B cell (primary cell): ENCODE results near the gene PRSS8. TPM values are rescaled to one million over a fixed set of nuclear protein-coding genes. Genes with fewer than 3 reads are reported as not detected.

Experiments used
- ATAC-seq: fragments of 200-7000 bp; cut with Tn5 transposase; one replicate; pipeline ENCODE4 v1.10.0; 2021; ENCODE audit warnings: low read depth, mild to moderate bottlenecking, moderate number of reproducible peaks, moderate library complexity
- CTCF ChIA-PET: fragments of 350-600 bp; sonication (Branson Sonifier 250); formaldehyde crosslinking; loops from one replicate; lab custom pipeline; 2021; ENCODE audit warnings: antibody characterized with exemption, inconsistent platforms; lab: Charles Lee
- POLR2A ChIA-PET: fragments of 350-600 bp; sonication (Branson Sonifier 250); formaldehyde crosslinking; loops from one replicate; lab custom pipeline; 2021; ENCODE audit warnings: antibody characterized with exemption; lab: Charles Lee
- DNase-seq: peaks from one replicate; pipeline ENCODE4 v3.0.0; 2013
- H2AFZ ChIP-seq: 2 replicates; pipeline ENCODE4 v1.6.1; 2012; ENCODE audit warnings: mild to moderate bottlenecking, low read depth, low read length; ENCODE audit not compliant: insufficient read depth, poor library complexity, severe bottlenecking
- H3K27ac ChIP-seq, 2 donors: 1 replicate in 1 of 2; 2 replicates in 1 of 2; pipeline ENCODE4 v1.5.1; 2012 to 2013; ENCODE audit warnings: low read length in 2 of 2, mild to moderate bottlenecking in 2 of 2, moderate library complexity in 1 of 2
- H3K27me3 ChIP-seq, 4 experiments: fragments of 200-600 bp in 1 of 4; sonication (generic) in 1 of 4; replicated peaks in 1 of 4; 1 replicate in 2 of 4; 2 replicates in 2 of 4; pipeline versions ENCODE4 v1.6.1 to v1.7.0; 2013 to 2016; ENCODE audit warnings: low read length in 3 of 4, mild to moderate bottlenecking in 2 of 4, mixed read lengths in 1 of 4, moderate library complexity in 1 of 4; ENCODE audit not compliant: insufficient read depth in 4 of 4, control insufficient read depth in 3 of 4; ENCODE audit errors: control extremely low read depth in 1 of 4
- H3K36me3 ChIP-seq, 2 experiments: replicated peaks in 1 of 2; 1 replicate in 1 of 2; 2 replicates in 1 of 2; pipeline versions ENCODE4 v1.6.1 to v1.7.1; 2013; ENCODE audit warnings: low read length in 1 of 2; ENCODE audit not compliant: insufficient read depth in 2 of 2, control insufficient read depth in 1 of 2; ENCODE audit errors: control extremely low read depth in 1 of 2, extremely low read depth in 1 of 2
- H3K4me1 ChIP-seq, 2 donors: fragments of 200-600 bp in 1 of 2; sonication (generic) in 1 of 2; 1 replicate in 1 of 2; 2 replicates in 1 of 2; pipeline versions ENCODE4 v1.5.1 to v1.6.1; 2013 to 2017; ENCODE audit warnings: low read length in 2 of 2; ENCODE audit not compliant: control insufficient read depth in 2 of 2, insufficient read depth in 2 of 2
- H3K4me2 ChIP-seq: replicated peaks from 2 replicates; pipeline ENCODE3; 2012; ENCODE audit warnings: mild to moderate bottlenecking, low read depth, low read length; ENCODE audit not compliant: poor library complexity, severe bottlenecking
- H3K4me3 ChIP-seq, 5 experiments: fragments of 200-600 bp in 1 of 5; sonication (generic) in 1 of 5; 1 replicate in 3 of 5; 2 replicates in 2 of 5; pipeline versions ENCODE4 v1.5.1 to v1.7.0; 2011 to 2016; ENCODE audit warnings: low read length in 4 of 5, mild to moderate bottlenecking in 4 of 5, low read depth in 2 of 5, control low read depth in 1 of 5, moderate library complexity in 1 of 5; ENCODE audit not compliant: insufficient read depth in 1 of 5; ENCODE audit errors: control extremely low read depth in 1 of 5, extremely low read depth in 1 of 5
- H3K79me2 ChIP-seq: fragments of 200-600 bp; sonication (generic); one replicate; pipeline ENCODE4 v1.6.0; 2016; ENCODE audit warnings: low read length; ENCODE audit not compliant: control insufficient read depth, insufficient read depth
- H3K9ac ChIP-seq: fragments of 200-600 bp; sonication (generic); 2 replicates; pipeline ENCODE4 v1.6.1; 2017; ENCODE audit warnings: mild to moderate bottlenecking, low read length, moderate library complexity
- H3K9me3 ChIP-seq, 3 donors: one replicate each; pipeline versions ENCODE4 v1.6.1 to v1.7.1; 2013; ENCODE audit warnings: low read length in 2 of 3; ENCODE audit not compliant: control insufficient read depth in 2 of 3, insufficient read depth in 1 of 3; ENCODE audit errors: control extremely low read depth in 1 of 3
- H4K20me1 ChIP-seq: 2 replicates; pipeline ENCODE4 v1.6.0; 2012; ENCODE audit warnings: mild to moderate bottlenecking, low read length; ENCODE audit not compliant: insufficient read depth, control insufficient read depth, poor library complexity, severe bottlenecking
- H3K27ac Mint-ChIP-seq: one replicate; pipeline ENCODE4 v1.8.0; 2021; ENCODE audit warnings: mixed read lengths
- H3K27me3 Mint-ChIP-seq: one replicate; pipeline ENCODE4 v1.8.0; 2021; ENCODE audit warnings: mixed read lengths
- H3K4me1 Mint-ChIP-seq: one replicate; pipeline ENCODE4 v1.8.0; 2021; ENCODE audit warnings: mixed read lengths
- H3K4me3 Mint-ChIP-seq: one replicate; pipeline ENCODE4 v1.8.0; 2021; ENCODE audit warnings: mixed read lengths
- H3K9me3 Mint-ChIP-seq: one replicate; pipeline ENCODE4 v1.8.0; 2022; ENCODE audit warnings: mixed read lengths; ENCODE audit not compliant: insufficient read depth
- EZH2 ChIP-seq: IDR thresholded peaks from 2 replicates; pipeline ENCODE4 v1.6.1; 2012; ENCODE audit warnings: borderline replicate concordance, low read depth, mild to moderate bottlenecking, moderate library complexity, low read length; ENCODE audit not compliant: insufficient read depth, poor library complexity, severe bottlenecking
- WGBS: methylation state at CpG from one replicate; pipeline ENCODE4 v1.1.5; 2013; ENCODE audit warnings: missing lambda C conversion rate; ENCODE audit not compliant: insufficient coverage; 5-methylcytosine and 5-hydroxymethylcytosine counted together
- intact Hi-C: fragments of 100-400 bp; cut with micrococcal nuclease; formaldehyde crosslinking; loops from one replicate; pipeline ENCODE4 v1.10.0; 2022
- polyA plus RNA-seq: library from polyadenylated mRNA; depleted of rRNA; stranded (reverse); fragments of >200 nt; gene quantifications from 2 replicates; pipeline ENCODE4 v1.2.3, GENCODE V29; 2012
- total RNA-seq, 2 donors: library from RNA; stranded (reverse); fragments of 120-200 nt in 1 of 2; gene quantifications; 1 replicate in 1 of 2; 2 replicates in 1 of 2; pipeline versions ENCODE4 v1.2.3 to v1.2.4, GENCODE V29; 2013 to 2022
- TF ChIP-seq, protein P1 (sequence below): fragments of 200-600 bp; IDR thresholded peaks from one replicate; pipeline ENCODE4 v1.8.0; 2022; ENCODE audit warnings: antibody characterized with exemption, mild to moderate bottlenecking

PRSS8 gene
- total and polyA plus RNA-seq, 2 donors (not counting 1 experiment from before 2014, with no cell fraction given), result not detected

GRCh38 chr16:31118223-31119155, 17.0 kb downstream of the PRSS8 start:
- 39% methylated on average over 5 of the region's 9 CpGs for WGBS
- ChIA-PET POLR2A (interaction anchor here (0.6 to 3.6 kb wide), 11 partner anchors 11 to 1474 kb away, joined by 3 to 36 read pairs (median 10); partner anchors contain the start of genes FBXL19, FUS, PYCARD and STX4), CTCF (interaction anchor here (1.0 to 3.3 kb wide), 7 partner anchors 9 to 324 kb away, joined by 3 to 24 read pairs (median 4); partner anchors contain the start of genes BCKDK, FUS, ZNF646 and ZNF668)
- peak overlapping the region; percentile 72 for H3K4me2 ChIP-seq
- H2AFZ ChIP-seq, result peak overlapping the region; percentile 80
- H3K27ac Mint-ChIP-seq, result peak overlapping the region; percentile 96
- H3K4me3 Mint-ChIP-seq, result peak overlapping the region; percentile 92
- peak overlapping the region; percentile 72 to 95 for H3K27ac ChIP-seq
- TF ChIP-seq EZH2, result no peak
- TF ChIP-seq, protein P1, sequence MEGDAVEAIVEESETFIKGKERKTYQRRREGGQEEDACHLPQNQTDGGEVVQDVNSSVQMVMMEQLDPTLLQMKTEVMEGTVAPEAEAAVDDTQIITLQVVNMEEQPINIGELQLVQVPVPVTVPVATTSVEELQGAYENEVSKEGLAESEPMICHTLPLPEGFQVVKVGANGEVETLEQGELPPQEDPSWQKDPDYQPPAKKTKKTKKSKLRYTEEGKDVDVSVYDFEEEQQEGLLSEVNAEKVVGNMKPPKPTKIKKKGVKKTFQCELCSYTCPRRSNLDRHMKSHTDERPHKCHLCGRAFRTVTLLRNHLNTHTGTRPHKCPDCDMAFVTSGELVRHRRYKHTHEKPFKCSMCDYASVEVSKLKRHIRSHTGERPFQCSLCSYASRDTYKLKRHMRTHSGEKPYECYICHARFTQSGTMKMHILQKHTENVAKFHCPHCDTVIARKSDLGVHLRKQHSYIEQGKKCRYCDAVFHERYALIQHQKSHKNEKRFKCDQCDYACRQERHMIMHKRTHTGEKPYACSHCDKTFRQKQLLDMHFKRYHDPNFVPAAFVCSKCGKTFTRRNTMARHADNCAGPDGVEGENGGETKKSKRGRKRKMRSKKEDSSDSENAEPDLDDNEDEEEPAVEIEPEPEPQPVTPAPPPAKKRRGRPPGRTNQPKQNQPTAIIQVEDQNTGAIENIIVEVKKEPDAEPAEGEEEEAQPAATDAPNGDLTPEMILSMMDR, result no peak
- H3K9me3 Mint-ChIP-seq, result no peaks in the 10 kb centered on the region
- peaks cover 7 to 30% of the 10 kb centered on the region in 2 experiments for H3K36me3 ChIP-seq
- ATAC-seq (no peak), DNase-seq (no peak)
- H3K9ac ChIP-seq, result peak overlapping the region; percentile 92
- H3K4me1 ChIP-seq, result peaks cover 10 to 20% of the 10 kb centered on the region in 2 donors
- H3K27me3 ChIP-seq, result no peaks in the 10 kb centered on the region
- peaks cover 44% of the 10 kb centered on the region for H3K79me2 ChIP-seq
- intact Hi-C loops, result no loop called here
- peak overlapping the region; percentile 49 to 83 (median 66) for H3K4me3 ChIP-seq
- H3K4me1 Mint-ChIP-seq, result peaks cover 15% of the 10 kb centered on the region
- H3K27me3 Mint-ChIP-seq, result no peaks in the 10 kb centered on the region
- H3K9me3 ChIP-seq, result no peaks in the 10 kb centered on the region
- peaks cover 26% of the 10 kb centered on the region for H4K20me1 ChIP-seq
